GM23338 (cell line): ENCODE data around the gene HCRTR1. TPM values are rescaled to one million over a fixed set of nuclear protein-coding genes. Genes with fewer than 3 reads are reported as not detected.

Experiments
- ATAC-seq: fragments of 200-7000 bp; cut with Tn5 transposase; 3 replicates; pipeline ENCODE4 v1.9.1; 2020
- DNase-seq: peaks from one replicate; pipeline ENCODE4 v3.0.0-alpha.2; 2015; ENCODE audit warnings: low spot score
- H2AFZ ChIP-seq: fragments of 200-600 bp; sonication (generic); 2 replicates; pipeline ENCODE4 v1.8.0; 2016; ENCODE audit warnings: antibody characterized with exemption, mild to moderate bottlenecking, moderate library complexity
- H3F3A ChIP-seq: fragments of 200-600 bp; sonication (generic); replicated peaks from 2 replicates; pipeline ENCODE4 v1.8.0; 2017; ENCODE audit warnings: antibody characterized with exemption, mixed run types, low read depth
- H3K27ac ChIP-seq: fragments of 200-600 bp; sonication (generic); 2 replicates; pipeline ENCODE4 v1.6.1; 2016; ENCODE audit warnings: low read depth
- H3K27me3 ChIP-seq: fragments of 200-600 bp; sonication (generic); 2 replicates; pipeline ENCODE4 v1.8.0; 2016; ENCODE audit warnings: mild to moderate bottlenecking, mixed run types, moderate library complexity; ENCODE audit not compliant: insufficient read depth
- H3K36me3 ChIP-seq: fragments of 200-600 bp; sonication (generic); 2 replicates; pipeline ENCODE4 v1.8.0; 2016; ENCODE audit warnings: mild to moderate bottlenecking; ENCODE audit not compliant: insufficient read depth
- H3K4me1 ChIP-seq: fragments of 200-600 bp; sonication (generic); 2 replicates; pipeline ENCODE4 v1.8.0; 2016; ENCODE audit warnings: mild to moderate bottlenecking, moderate library complexity; ENCODE audit not compliant: insufficient read depth
- H3K4me2 ChIP-seq: fragments of 200-600 bp; sonication (generic); 2 replicates; pipeline ENCODE4 v1.7.1; 2017; ENCODE audit warnings: mixed run types
- H3K4me3 ChIP-seq: fragments of 200-600 bp; sonication (generic); 2 replicates; pipeline ENCODE4 v1.6.1; 2016; ENCODE audit warnings: mixed run types
- H3K79me2 ChIP-seq: fragments of 200-600 bp; sonication (generic); replicated peaks from 2 replicates; pipeline ENCODE4 v1.8.0; 2017; ENCODE audit warnings: mild to moderate bottlenecking; ENCODE audit not compliant: insufficient read depth
- H3K9me2 ChIP-seq: fragments of 200-600 bp; sonication (generic); 2 replicates; pipeline ENCODE4 v1.8.0; 2017; ENCODE audit not compliant: insufficient read depth
- H4K20me1 ChIP-seq: fragments of 200-600 bp; sonication (generic); replicated peaks from 2 replicates; pipeline ENCODE4 v1.8.0; 2017; ENCODE audit warnings: mild to moderate bottlenecking; ENCODE audit not compliant: insufficient read depth
- H3K27ac Mint-ChIP-seq: 2 replicates; pipeline ENCODE4 v1.8.0; 2020; ENCODE audit warnings: inconsistent platforms, mild to moderate bottlenecking, moderate library complexity, mixed read lengths
- H3K27me3 Mint-ChIP-seq: 3 replicates; pipeline ENCODE4 v1.8.0; 2022; ENCODE audit warnings: low read depth, mild to moderate bottlenecking, moderate library complexity, mixed read lengths, inconsistent platforms; ENCODE audit not compliant: insufficient read depth, poor library complexity
- H3K36me3 Mint-ChIP-seq: 3 replicates; pipeline ENCODE4 v1.8.0; 2021; ENCODE audit warnings: low read depth, mild to moderate bottlenecking, inconsistent platforms, moderate library complexity, mixed read lengths
- H3K4me1 Mint-ChIP-seq: 3 replicates; pipeline ENCODE4 v1.8.0; 2020; ENCODE audit warnings: mild to moderate bottlenecking, inconsistent platforms, mixed read lengths
- H3K4me3 Mint-ChIP-seq: 3 replicates; pipeline ENCODE4 v1.8.0; 2021; ENCODE audit warnings: moderate library complexity, mild to moderate bottlenecking, inconsistent platforms, mixed read lengths
- H3K9me3 Mint-ChIP-seq: 3 replicates; pipeline ENCODE4 v1.8.0; 2020; ENCODE audit warnings: moderate library complexity, mild to moderate bottlenecking, inconsistent platforms, mixed read lengths
- CREB1 ChIP-seq: fragments of 250-450 bp; sonication (Bioruptor Pico); IDR thresholded peaks from 2 replicates; pipeline ENCODE4 v1.5.0; 2020; ENCODE audit warnings: low read depth, mild to moderate bottlenecking, moderate library complexity
- CTCF ChIP-seq, 2 experiments: fragments of 200-600 bp in 1 of 2; sonication (generic) in 1 of 2; conservative IDR thresholded peaks; 2 replicates each; pipeline versions ENCODE4 v1.5.1 to v1.6.1; 2016 to 2017; ENCODE audit warnings: antibody characterized with exemption in 2 of 2, low read depth in 2 of 2, mild to moderate bottlenecking in 2 of 2, moderate library complexity in 1 of 2
- ETS1 ChIP-seq: IDR thresholded peaks from 2 replicates; pipeline ENCODE4 v1.6.1; 2016; ENCODE audit warnings: antibody characterized with exemption
- EZH2 ChIP-seq: fragments of 200-600 bp; sonication (generic); IDR thresholded peaks from one replicate; pipeline ENCODE4 v1.8.0; 2017; ENCODE audit warnings: antibody characterized with exemption, mild to moderate bottlenecking, low read depth; ENCODE audit not compliant: unreplicated experiment
- EZH2phosphoT487 ChIP-seq: fragments of 200-600 bp; sonication (generic); IDR thresholded peaks from one replicate; pipeline ENCODE4 v1.8.1; 2018; ENCODE audit warnings: antibody characterized with exemption; ENCODE audit not compliant: unreplicated experiment
- JUNB ChIP-seq: IDR thresholded peaks from one replicate; pipeline ENCODE4 v1.6.1; 2016; ENCODE audit warnings: antibody characterized with exemption; ENCODE audit not compliant: unreplicated experiment
- NANOG ChIP-seq: IDR thresholded peaks from 2 replicates; pipeline ENCODE4 v1.6.1; 2016; ENCODE audit warnings: antibody characterized with exemption, borderline replicate concordance
- POLR2AphosphoS5 ChIP-seq: IDR thresholded peaks from 2 replicates; pipeline ENCODE4 v1.6.1; 2016; ENCODE audit warnings: antibody characterized with exemption, low read depth
- REST ChIP-seq: IDR thresholded peaks from one replicate; pipeline ENCODE4 v1.6.1; 2018; ENCODE audit warnings: antibody characterized with exemption; ENCODE audit not compliant: unreplicated experiment
- STAT1 ChIP-seq: IDR thresholded peaks from one replicate; pipeline ENCODE4 v1.6.1; 2016; ENCODE audit warnings: antibody characterized with exemption; ENCODE audit not compliant: unreplicated experiment
- ZNF114 ChIP-seq: fragments of 250-450 bp; sonication (Bioruptor Pico); IDR thresholded peaks from 2 replicates; pipeline ENCODE4 v1.5.0; 2020; ENCODE audit warnings: mild to moderate bottlenecking, moderate library complexity
- ZNF331 ChIP-seq: fragments of 250-450 bp; sonication (Bioruptor Pico); IDR thresholded peaks from 2 replicates; pipeline ENCODE4 v1.5.0; 2020; ENCODE audit warnings: low read depth, mild to moderate bottlenecking, moderate library complexity
- ZNF462 ChIP-seq: fragments of 250-450 bp; sonication (Bioruptor Pico); IDR thresholded peaks from 2 replicates; pipeline ENCODE4 v1.5.0; 2020; ENCODE audit warnings: mild to moderate bottlenecking, moderate library complexity
- polyA plus RNA-seq: library from polyadenylated mRNA; unstranded; fragments of >200 nt; fragmentation: Nextera tagmentation; extraction: Ambion mirVana; gene quantifications from 2 replicates; pipeline ENCODE4 v1.2.1, GENCODE V29; 2016
- total RNA-seq: library from RNA; depleted of rRNA; stranded (reverse); fragments of >200 nt; shearing (Covaris generic); gene quantifications from 2 replicates; pipeline ENCODE4 v1.2.3, GENCODE V29; 2014

The HCRTR1 gene
- total and polyA plus RNA-seq, 2 experiments from 2014 or later: 0.15 to 1.0 TPM

GRCh38 chr1:31655756-31656155, 38.3 kb downstream of the HCRTR1 start:
- Mint-ChIP-seq H3K36me3 (no peaks in the 10 kb centered on the region), H3K4me3 (no peak overlapping the region), H3K27me3 (peaks cover 5% of the 10 kb centered on the region), H3K27ac (no peak overlapping the region), H3K9me3 (no peaks in the 10 kb centered on the region), H3K4me1 (no peaks in the 10 kb centered on the region; the same call in 2 of the 3 replicates)
- Histone ChIP-seq H3F3A (no peaks in the 10 kb centered on the region), H3K4me3 (no peak overlapping the region), H4K20me1 (no peaks in the 10 kb centered on the region), H3K4me2 (no peak overlapping the region), H3K27me3 (no peaks in the 10 kb centered on the region), H3K9me2 (no peaks in the 10 kb centered on the region), H3K4me1 (no peaks in the 10 kb centered on the region), H3K79me2 (no peaks in the 10 kb centered on the region), H2AFZ (no peak overlapping the region), H3K36me3 (no peaks in the 10 kb centered on the region), H3K27ac (no peak overlapping the region)
- ATAC-seq (no peak), DNase-seq (no peak)
- TF ChIP-seq EZH2 (no peak), EZH2phosphoT487 (no peak), NANOG (no peak), CTCF (conservative IDR thresholded peaks at IDR 0.05; ENCODE audit: low read depth in 2 of 2) (no peak), ZNF462 (CRISPR knock-in tag) (no peak), CREB1 (CRISPR knock-in tag) (no peak), REST (no peak), POLR2AphosphoS5 (no peak), ZNF114 (no peak), STAT1 (no peak), JUNB (no peak), ZNF331 (no peak), ETS1 (no peak)
